ENCODE data around the gene GNS. TPM values are rescaled to one million over a fixed set of nuclear protein-coding genes. Genes with fewer than 3 reads are reported as not detected.
"Not testable (repeated sequence)": the region's sequence is repeated elsewhere in the genome, so short reads cannot be mapped to it uniquely, and the experiment has no call there.

Gene GNS
- total RNA-seq, 4 donors from 2014 or later, result 131 to 204 (median 172) TPM

GRCh38 chr12:64691227-64691794, 67.9 kb downstream of the GNS start:
- TF ChIP-seq, protein P1, sequence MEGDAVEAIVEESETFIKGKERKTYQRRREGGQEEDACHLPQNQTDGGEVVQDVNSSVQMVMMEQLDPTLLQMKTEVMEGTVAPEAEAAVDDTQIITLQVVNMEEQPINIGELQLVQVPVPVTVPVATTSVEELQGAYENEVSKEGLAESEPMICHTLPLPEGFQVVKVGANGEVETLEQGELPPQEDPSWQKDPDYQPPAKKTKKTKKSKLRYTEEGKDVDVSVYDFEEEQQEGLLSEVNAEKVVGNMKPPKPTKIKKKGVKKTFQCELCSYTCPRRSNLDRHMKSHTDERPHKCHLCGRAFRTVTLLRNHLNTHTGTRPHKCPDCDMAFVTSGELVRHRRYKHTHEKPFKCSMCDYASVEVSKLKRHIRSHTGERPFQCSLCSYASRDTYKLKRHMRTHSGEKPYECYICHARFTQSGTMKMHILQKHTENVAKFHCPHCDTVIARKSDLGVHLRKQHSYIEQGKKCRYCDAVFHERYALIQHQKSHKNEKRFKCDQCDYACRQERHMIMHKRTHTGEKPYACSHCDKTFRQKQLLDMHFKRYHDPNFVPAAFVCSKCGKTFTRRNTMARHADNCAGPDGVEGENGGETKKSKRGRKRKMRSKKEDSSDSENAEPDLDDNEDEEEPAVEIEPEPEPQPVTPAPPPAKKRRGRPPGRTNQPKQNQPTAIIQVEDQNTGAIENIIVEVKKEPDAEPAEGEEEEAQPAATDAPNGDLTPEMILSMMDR (IDR thresholded peaks at IDR 0.05), result no peak
- no peak for DNase-seq (ENCODE audit: low spot score)

DNA sequence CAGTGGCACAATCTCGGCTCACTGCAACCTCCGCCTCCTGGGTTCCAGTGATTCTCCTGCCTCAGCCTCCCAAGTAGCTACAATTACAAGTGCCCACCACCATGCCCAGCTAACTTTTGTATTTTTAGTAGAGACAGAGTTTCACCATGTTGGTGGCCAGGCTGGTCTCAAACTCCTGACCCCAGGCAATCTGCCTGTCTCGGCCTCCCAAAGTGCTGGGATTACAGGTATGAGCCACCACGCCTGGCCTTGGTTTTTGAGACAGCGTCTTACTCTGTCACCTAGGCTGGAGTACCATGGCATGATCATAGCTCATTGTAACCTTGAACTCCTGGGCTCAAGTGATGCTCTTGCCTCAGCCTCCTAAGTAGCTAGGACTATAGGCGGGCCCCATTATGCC, 69.0 kb downstream of the GNS start:
- not testable (repeated sequence) for DNase-seq (ENCODE audit: low spot score); ATAC-seq (ENCODE audit: low FRiP score)

More at GRCh38 chr12:64691227-64691794, 67.9 kb downstream of the GNS start:
- ATAC-seq (ENCODE audit: low FRiP score), result no peak

- DNase-seq (ENCODE audit: low spot score), result no peak
- TF ChIP-seq, protein P1 (IDR thresholded peaks at IDR 0.05), result no peak
- no peak for ATAC-seq (ENCODE audit: low FRiP score)
Observed at GRCh38 chr12:64688715-64689114, 70.5 kb downstream of the GNS start.

- ATAC-seq (ENCODE audit: low FRiP score) (no peak), DNase-seq (ENCODE audit: low spot score) (no peak)
- TF ChIP-seq, protein P1 (IDR thresholded peaks at IDR 0.05), result no peak
Observed at GRCh38 chr12:64688219-64688618, 71.0 kb downstream of the GNS start.

GRCh38 chr12:64687816-64688215, 71.4 kb downstream of the GNS start:
- TF ChIP-seq, protein P1 (IDR thresholded peaks at IDR 0.05), result no peak
- DNase-seq (ENCODE audit: low spot score), result no peak
- ATAC-seq (ENCODE audit: low FRiP score), result no peak

DNA sequence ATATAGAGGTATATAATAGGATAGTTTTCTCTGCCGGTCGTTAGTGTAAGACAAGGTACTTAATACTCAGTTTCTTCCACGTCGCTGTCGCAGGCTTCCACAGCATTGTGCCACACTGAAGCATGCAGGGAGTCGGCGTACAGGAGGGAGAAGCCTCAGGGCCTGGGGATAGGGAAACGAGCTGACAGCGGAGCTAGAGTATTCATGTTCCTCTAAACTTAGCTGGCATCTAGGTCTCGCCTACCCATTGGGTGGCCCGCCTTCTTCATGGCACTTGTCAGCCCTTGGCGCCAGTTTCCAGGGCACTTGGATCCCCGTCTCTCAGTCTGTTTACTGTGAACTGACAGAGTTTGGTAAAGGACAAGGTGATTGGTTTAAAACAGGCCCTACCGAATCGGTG, 73.6 kb downstream of the GNS start:
- DNase-seq (ENCODE audit: low spot score) (no peak), ATAC-seq (ENCODE audit: low FRiP score) (no peak)
- TF ChIP-seq, protein P1 (IDR thresholded peaks at IDR 0.05), result no peak

- TF ChIP-seq, protein P1 (IDR thresholded peaks at IDR 0.05), result no peak
Observed at GRCh38 chr12:64685050-64685449, 74.2 kb downstream of the GNS start.

More at GRCh38 chr12:64685050-64685449, 74.2 kb downstream of the GNS start:
- DNase-seq (ENCODE audit: low spot score) (no peak), ATAC-seq (ENCODE audit: low FRiP score) (no peak)

Data from omental fat pad (tissue), 4 donors.